NCI-H1105 (cell line): Measurements from ENCODE around the gene HMGN4.
"Not testable (repeated sequence)": the region's sequence is repeated elsewhere in the genome, so short reads cannot be mapped to it uniquely, and the experiment has no call there.

Experiments used
- DNase-seq: peaks from one replicate; lab custom pipeline; 2025; lab: John Stamatoyannopoulos, UW

Gene HMGN4

DNA sequence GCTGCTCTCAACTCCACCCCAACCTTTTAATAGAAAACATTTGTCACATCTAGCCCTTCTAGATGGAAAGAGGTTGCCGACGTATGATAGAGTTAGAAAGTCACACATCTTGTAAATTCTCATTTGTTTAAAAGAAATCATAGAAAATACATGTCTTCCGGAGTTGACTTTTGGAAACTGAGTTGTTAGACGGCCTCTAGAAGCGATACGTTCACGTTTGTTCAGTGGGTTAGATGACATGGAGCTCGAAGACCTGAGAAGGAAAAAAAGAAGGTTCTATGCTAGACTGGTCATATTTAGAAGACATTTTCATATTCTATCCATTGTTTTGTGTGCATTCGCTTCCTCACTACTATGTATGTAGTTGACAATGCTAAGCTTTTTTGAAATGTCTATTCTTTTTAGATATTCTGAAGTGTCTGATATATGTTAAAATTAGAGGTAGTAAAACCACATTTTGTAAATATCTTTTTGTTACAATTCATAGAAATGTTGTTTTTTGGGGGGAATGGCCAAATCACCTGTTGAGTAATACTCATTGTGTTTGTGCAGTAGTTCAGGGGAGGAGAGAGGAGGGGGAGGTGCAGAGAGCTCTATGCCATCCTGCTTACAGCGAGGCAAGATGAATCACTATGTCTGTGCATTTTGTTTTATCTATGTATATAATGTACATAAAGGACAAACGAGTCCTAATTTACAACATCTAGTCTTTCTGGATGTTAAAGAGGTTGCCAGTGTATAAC lies 15.5 kb upstream of the HMGN4 start:
- DNase-seq = not testable (repeated sequence)

DNA sequence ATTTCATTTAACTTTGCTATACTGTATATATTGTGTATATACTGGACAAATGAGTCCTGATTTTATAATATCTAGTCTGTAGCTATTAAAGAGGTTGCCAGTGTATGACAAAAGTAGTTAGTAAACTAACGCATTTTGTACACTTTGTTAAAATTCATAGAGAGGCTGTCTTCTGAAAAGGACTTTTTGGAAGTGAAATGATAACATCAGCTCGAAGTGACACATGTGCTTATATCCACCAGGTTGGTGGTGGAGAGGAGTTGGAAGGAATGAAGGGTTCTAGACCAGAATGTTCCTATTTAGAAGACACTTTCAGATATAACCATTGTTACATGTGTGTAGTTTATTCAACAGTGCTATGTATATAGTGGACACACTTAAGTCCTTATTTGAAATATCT lies 13.9 kb upstream of the HMGN4 start:
- DNase-seq = not testable (repeated sequence)

DNA sequence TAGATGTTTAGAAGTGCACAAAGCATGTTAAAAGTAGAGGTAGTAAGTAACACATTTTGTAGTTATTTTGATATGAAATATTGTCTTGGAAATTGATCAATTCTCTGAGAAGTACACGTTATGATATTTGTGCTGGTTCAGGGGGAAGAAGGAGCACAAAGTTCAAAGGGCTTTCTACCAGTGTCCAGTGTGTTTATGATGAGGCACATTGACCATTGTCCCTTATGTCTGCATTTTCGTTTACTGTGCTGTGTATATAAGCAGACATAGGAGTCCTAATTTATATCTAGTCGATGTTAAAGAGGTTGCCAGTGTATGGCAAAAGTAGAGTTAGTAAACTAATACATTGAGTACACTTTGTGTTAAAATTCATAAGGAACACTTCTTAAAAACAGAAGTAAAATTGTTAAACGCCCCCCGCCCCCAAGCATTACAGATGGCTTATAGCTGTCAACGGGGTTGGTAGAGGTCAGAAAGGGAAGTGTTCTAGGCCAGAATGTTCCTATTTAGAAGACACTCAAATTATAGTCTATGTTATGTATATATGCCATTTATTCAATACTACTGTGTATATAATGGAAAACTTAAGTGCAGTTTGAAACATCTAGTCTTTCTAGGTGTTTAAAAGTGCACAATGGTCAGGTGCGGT lies 13.3 kb upstream of the HMGN4 start:
- no peak for DNase-seq

DNA sequence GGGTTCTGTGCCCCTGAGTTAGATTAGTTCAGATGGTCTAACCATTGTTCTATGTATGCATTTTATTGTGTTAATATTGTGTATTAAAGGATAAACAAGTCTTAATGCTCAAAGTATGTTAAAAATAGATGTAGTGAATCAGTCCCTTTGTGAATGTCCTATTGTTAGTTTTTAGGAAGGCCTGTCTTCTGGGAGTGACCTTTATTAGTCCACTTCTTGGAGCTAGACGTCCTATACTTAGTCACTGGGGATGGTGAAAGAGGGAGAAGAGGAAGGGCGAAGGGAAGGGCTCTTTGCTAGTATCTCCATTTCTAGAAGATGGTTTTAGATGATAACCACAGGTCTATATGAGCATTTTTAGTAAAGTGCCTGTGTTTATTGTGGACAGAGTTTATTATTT lies 12.3 kb upstream of the HMGN4 start:
- DNase-seq = no peak

DNA sequence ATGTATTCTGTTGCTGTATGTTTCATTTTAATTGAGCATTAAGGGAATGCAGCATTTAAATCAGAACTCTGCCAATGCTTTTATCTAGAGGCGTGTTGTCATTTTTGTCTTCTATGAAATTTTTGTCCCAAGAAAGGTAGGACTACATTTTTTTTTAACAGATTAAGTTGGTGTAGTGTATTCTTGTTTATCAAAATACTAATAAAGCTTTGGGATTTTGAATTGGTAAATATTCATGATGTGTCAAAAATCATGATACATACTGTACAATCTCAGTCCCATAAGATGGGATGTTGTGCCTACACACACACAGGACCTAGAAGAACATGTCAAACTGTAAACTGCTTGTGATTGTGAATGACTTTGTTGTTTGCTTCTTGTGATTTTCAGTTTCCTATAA lies 11.2 kb upstream of the HMGN4 start:
- DNase-seq = no peak

GRCh38 chr6:26530203-26530602 lies 8.0 kb upstream of the HMGN4 start:
- DNase-seq = no peak

DNA sequence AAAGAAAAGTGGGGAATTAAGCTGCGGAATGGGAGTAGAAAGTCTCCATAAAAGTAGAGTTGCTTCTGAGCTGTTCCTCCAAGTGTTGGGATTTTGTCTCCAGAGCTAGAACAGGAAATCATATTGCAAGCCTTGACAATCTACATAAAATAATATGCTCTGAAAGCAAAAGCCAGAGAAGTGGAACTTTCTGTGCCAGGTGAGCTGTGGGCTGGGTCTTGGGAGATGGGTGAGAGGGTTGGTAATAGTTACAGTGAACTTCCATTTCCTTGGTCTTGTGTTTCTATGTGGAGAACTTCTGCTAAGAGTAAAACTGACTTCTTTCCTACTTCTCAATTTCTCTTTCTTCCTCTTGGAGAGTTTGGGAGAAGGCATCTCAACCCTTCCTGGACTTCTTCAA lies 6.3 kb upstream of the HMGN4 start:
- no peak for DNase-seq

DNA sequence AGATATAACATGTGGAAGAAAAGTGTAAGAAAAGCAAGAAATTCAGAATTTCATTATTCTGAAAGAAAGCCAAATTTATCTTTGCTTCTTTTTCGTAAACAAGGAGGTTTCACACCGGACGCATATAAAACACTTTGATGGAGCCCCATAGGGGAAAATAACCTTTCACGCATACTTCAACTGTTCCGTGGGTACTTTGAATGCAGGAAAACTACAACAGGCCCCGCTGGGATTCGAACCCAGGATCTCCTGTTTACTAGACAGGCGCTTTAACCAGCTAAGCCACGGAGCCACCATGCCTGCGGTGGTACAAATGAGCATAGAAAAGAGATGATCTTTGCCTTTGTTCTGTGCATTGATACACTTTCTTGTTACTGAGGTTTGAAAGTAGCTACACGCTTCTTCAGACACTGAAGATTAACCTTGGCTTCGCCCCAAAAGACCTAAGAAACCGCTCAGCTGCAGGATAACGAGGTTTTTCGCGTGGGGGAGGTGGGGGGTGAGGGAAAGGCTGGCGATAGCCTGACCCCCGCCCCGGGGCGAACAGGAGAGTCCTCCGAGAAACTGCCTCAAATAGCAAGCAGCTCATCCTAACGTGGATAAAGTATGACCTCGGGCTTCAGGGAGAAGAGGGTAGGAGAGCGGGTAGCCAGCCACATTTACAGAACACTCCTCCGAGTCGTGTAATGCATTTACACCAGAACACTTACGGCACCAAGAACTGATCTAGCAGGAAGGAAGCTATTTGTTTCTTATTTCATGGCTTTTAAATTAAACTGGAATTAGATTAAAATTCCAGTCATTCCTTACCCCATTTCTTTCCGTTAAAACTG lies 5.3 kb upstream of the HMGN4 start:
- DNase-seq = peak; percentile 84

DNA sequence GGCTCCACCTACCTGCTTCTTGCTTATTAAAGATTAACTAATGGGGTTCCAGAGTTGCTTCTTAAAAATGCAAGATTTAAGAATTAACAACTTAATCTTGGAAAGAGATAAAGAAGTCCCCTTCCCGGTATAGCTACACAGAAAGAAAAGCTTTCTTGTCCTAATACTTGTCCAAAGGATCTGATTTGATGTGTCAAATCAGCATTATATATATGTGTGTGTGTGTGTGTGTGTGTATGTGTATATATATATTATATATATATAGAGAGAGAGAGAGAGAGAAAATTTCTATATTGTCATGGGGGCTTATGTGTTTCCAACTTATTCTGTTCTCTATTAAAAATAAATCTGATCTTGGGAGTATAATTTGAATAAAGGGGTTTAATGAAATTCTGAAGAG lies 4.6 kb upstream of the HMGN4 start:
- DNase-seq = no peak

DNA sequence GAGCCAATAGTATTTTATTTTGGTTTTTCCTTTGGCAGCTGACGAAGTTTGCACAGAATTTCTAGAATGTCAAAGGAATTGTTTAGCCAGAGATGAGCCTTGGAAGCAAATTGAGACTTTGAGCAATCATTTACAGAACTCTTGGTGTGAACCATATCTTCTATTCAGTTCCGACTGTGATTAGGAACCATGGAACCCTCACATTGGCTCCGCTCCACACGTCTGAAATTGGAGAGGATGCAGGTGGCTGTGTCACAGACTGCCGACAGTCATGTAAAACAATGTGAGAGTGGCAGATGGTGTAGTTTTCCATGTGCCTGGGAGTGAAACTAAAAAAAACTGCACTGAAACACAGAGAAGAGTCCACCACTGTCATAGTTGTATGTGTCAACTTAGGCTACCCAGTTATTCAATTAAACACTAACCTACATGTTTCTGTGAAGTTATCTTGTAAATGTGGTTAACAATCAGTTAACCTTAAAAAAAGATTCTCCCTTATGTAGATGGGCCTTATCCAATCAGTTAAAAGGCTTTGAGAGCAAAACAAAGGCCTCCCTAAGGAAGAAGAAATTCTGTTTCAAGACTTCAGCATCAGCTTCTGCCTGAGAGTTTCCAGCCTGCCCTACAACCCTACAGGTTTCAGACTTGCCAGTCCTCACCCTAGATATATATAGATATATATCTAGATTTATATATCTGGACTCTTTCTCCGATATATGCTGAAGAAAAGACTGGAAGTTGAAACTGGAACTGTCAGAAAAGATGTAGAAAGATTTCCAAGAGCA lies 3.3 kb upstream of the HMGN4 start:
- no peak for DNase-seq

- peak; percentile 38 for DNase-seq
Observed at GRCh38 chr6:26536571-26537159, 1.5 kb upstream of the HMGN4 start.

- peak; percentile 97 for DNase-seq
Observed at GRCh38 chr6:26537160-26537845, 863 bp upstream of the HMGN4 start.

DNA sequence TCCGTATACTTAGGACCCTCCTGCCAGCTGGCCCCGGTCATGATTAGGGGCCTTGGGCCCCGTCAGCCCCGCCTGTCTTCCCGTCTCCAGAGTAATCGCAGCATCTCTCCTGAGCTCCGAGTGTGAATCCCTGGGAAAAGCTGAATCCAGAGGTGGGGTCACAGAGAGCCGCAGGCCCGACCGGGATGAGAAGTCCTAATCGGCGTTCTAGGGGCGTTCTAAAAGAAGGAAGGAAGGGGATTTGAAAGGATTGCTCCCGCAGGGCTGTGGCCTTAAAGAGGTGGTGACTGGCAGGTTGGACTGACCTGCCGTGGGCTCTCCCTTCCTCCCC lies 371 bp downstream of the HMGN4 start:
- no peak for DNase-seq

GRCh38 chr6:26539071-26539615 lies 977 bp downstream of the HMGN4 start:
- DNase-seq = no peak

DNA sequence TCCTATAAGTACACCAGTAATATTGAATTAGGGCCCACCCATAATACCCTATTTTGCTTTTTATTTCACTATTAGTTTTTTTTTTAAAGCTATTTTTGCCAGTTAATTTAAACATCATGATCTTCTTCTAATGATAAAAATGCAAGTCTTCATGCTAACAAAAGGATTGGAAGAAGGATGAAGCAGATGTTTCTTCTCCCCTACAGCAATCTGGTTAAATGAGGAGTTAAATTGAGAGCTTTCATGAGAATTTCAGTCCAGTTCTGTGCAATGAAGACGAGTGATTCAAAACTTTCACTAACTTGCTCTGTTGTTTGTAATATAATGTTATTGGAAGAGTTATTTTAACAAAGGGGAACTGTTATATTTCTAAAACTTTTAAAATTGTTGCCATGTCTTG lies 3.4 kb downstream of the HMGN4 start:
- no peak for DNase-seq

DNA sequence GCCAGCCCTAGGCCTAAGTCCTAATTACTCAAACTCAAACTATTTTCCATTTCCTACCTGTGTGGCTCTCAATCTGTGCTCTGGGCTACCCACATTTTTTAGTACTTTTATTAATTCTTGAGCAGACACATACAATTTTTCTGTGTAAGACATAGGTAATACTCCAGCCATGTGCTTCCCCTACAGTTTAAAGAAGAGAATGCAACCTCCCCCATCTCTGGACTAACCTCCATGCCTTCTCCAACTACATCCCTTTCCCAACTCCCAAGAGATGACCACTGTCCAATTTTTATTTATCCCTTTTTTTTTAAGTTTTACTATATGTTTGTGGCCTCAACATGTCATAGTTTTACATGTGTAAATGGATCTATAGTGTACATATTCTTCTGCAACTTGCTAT lies 5.8 kb downstream of the HMGN4 start:
- DNase-seq = no peak

GRCh38 chr6:26544473-26544872 lies 6.3 kb downstream of the HMGN4 start:
- no peak for DNase-seq

DNA sequence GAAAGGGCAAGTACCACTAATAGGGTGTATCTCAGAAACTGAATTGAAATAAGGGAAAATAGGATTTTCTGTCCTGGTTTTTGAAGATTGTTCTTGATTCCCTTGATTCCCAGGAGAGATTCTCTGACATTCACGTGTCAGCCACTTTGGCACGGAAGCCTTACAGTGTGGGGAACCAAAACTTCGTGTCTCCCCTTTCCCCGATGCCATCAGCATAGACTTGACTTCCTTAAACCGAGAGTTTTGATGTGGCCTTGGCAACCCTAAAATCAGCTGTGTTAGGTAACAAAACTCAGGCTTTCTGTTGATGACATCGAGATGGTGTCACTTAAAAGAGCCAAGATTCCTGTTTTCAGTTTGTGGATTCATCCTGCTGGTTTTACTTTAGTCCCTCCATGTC lies 7.5 kb downstream of the HMGN4 start:
- DNase-seq = no peak

DNA sequence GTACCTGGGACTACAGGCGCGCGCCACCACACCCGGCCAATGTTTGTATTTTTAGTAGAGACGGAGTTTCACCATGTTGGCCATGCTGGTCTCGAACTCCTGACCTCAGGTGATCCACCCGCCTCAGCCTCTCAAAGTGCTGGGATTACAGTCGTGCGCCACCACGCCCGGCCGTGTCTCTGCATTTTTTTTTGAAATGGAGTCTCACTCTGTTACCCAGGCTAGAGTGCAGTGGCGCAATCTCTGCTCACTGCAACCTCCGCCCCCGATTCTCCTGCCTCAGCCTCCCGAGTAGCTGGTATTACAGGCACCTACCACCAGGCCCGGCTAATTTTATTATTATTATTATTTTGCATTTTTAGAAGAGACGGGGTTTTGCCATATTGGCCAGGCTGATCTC lies 9.2 kb downstream of the HMGN4 start:
- DNase-seq = not testable (repeated sequence)

GRCh38 chr6:26550250-26550993 lies 12.3 kb downstream of the HMGN4 start:
- DNase-seq = no peak
